Activated CD8-positive, alpha-beta memory T cell treated with anti-CD3 and anti-CD28 coated beads, Interleukin-2, amount 50 U/mL, for 24 hours (primary cell): ENCODE measurements around the gene FOXA3.

Experiments
- DNase-seq: peaks from one replicate; pipeline ENCODE4 v3.0.0-alpha.2; 2020; ENCODE audit errors: extremely low read depth

FOXA3 gene

DNA sequence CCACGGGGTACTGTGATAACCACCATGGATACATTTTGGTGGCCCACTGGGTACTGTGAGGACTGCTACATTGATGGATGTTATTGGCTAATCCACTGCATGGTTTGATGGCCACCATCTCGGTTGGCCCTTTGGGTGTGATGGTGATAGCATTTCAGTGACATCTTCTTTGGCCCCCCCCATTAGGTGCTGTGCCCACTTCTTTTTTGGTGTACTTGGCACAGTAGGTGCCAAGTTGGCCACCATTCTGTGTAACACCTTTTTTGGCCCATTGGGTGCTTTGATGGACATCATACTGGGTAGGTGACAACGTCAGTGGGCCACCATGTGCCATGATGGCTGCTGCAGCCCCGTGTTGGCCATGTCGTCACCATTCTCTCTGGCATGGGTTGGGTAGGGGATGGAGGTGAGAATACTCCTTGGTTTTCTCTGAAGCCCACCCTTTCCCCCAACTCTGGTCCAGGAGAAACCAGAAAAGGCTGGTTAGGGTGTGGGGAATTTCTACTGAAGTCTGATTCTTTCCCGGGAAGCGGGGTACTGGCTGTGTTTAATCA, 9.2 kb downstream of the FOXA3 start:
- no peak for DNase-seq

DNA sequence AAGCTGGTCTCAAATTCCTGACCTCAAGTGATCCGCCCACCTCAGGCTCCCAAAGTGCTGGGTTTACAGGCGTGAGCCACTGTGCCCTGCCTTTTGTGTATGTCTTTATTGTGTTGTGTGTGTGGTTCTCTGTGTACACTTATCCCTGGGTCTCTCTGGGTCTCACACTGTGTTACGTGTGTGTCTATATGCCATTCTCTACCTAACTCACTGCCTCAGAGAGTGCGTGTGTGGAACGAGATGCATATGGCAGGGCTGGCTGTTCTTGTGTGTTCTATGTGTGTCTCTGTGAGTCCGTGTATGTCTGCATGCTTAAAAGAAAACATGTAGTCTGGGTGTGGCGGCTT, 10.5 kb downstream of the FOXA3 start:
- DNase-seq, result no peak

DNA sequence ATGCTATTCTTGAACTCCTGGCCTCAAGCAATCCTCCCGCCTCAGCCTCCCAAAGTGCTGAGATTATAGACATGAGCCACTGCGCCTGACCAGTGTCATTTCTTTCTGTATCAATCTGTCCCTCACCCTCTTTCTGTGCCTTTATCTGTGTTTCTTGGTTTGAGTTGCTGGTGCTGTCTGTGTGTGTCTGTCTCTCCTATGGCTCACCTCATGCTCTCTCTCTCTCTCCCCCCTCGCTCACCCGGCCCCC, 12.0 kb downstream of the FOXA3 start:
- DNase-seq, result no peak

DNA sequence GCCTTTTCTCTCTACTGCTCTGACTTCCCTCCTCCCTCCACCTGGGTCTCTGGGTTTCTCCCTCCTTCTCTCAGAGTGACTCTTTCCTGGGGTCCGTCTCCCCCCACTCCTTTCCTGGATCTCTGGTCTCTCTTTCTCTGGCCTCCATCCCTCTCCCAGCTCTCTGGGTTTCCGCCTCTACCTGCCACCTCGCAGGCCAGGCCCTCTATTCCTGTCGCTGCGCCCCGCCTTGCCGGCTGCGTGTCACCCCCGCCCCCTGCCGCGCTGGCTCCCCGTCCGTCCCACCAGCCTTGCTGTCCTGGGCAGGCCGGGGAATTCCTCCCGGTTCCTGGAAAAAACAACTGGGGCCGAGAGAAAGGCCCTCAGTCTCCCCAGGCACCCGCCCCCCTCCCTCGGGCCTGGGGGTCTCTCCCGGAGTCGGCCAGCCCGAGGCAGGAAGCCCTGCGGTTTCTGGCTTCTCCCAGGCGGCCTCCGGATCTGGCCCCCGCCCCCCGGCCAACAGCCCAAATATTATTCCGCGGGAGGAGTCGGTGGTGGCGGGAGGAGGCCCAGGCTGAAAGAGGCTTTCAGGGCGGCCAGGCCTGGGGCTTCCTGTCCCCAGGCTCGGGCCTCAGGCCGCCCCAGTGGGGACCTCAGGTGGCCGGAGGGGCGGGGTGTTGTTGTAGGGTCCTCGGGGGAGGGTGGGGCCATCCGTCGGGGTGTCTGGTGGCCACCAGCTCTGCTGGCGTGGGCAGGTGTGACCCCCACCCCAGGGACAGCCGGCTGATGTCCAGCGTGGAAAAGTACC, 12.5 kb downstream of the FOXA3 start:
- DNase-seq, result no peak

DNA sequence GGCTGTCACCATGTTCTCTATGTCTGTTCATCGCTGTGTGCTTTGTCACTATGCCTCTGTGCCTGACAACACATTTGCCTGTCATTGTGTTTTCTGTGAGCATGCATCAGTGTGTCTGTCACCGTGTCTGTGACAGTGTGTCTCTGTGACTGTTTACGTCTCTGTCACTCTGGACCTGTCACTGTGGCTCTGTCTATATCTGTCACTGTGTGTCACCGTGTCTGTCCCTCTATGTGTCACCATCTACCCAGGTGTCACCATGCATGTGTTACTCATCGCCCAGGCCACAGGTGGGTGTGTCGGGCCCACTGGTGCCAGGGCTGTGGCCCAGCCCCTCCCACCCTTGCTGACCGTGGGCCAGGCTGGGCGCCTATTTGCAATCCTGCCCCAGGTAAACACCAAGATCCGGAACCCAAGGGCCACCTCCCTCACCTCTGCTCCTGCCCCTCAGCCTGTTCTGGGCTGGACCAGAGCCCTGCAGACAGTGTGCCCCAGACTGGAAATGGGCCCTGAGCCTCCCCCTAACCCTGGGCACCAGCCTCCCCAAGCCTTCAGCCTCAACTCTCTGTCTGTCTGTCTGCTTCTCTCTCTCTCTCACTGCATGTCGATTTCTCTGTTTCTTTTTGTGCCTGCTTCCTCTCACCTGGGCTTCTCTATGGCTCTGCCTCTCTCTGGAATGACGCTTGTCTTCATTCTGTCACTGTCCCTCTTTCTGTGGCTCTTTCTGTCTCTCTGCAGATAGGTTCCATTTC, 14.1 kb downstream of the FOXA3 start:
- no peak for DNase-seq

DNA sequence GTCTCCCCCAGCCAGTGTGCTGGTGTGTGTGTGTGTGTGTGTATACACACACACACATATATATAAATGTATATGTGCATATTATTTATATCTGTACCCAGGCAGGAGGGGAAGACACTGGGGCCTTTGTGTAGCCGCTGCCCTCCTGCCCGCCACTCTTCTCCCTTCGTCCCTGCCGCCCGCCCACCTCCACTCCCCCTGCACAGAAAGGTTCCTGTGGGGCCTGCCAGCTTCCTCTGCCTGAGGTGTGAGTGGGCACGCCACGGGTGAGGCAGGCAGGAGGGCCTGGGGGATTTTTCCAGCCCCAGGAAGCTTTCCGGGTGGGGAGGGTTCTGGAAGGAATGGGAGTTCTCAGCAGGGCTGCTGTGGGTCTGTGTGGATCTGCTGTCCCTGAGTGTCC, 14.9 kb downstream of the FOXA3 start:
- DNase-seq, result no peak

DNA sequence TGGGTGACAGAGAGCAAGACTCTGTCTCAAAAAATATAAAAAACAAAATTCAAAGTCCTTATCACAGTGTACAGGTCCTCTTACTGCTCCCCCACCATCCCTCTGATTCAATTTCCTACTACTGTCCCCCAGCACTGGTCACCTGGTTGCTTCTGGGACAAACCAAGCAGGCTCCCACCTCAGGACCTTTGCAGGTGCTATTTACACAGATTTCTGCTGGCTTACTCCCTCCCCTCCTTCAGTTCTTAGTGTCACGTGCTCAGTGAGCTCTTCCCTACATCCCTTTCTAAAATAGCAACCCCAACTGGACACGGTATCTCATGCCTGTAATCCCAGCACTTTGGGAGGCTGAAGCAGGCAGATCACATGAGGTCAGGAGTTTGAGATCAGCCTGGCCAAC, 15.8 kb downstream of the FOXA3 start:
- no peak for DNase-seq

DNA sequence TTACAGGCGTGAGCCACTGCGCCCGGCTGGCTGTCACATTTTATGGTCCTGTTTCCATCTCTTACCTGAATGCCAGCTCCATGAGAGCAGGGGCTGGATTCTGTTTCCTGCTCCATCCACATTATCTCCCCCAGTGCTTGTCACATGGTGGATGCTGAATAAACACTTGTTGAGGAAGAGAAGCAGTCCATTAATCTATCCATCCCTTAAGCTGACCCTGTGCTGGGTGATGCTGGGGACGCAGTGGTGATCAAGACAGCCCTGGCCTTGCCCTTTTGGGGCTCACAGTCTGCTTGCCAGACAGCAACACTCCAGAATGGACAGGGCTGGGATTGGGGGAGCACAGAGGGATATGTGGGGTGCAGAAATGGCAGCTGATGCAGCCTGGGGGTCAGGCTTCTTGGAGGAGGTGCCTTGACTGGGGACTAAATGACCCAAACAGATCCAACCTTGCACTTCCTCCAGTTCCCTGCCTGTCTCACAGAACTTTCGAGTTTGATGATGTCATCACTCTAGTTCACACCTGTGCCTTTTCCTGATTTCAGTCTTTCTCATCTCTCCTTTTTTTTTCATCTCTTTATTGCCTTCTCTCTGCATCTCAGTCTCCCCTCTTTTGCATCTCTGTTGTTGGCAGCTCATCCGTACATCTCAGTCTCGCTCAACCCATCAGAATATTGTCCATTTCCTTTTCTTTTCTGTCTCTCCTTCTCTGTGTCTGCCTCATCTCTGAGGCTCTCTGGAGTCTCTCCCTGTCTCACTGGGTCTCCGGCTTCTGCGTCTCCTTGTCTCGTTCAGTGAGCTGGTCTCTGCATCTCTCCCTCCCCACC, 17.2 kb downstream of the FOXA3 start:
- no peak for DNase-seq

DNA sequence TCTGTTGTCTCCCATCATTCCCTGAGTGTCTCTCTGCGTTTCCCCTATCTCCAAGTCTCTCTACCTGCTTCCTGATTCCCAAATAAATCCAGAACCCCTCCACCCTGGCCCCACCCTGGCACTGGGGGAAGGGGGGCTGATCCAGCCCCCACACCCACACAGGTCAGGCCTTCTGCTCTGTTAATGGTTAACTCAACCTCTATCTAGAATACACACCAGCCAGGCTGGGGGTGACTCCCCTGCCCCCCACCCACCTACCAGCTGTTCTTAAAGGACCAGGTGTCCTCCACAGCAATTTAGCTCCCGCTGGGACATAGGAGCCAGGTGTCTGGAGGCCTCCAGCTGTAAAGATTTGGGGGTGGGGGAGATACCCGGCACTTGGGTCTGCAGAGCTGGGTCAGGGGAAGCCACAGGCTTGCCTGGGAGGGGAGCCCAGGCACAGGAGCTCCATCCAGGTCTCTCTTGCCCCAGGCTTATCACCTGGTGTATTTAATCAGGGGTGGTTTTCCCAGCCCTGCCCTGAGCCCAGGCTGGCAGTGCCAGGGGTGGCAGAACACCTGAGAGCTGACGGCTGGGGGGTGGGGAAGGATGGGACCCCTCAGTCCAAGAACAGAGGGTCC, 17.9 kb downstream of the FOXA3 start:
- no peak for DNase-seq

DNA sequence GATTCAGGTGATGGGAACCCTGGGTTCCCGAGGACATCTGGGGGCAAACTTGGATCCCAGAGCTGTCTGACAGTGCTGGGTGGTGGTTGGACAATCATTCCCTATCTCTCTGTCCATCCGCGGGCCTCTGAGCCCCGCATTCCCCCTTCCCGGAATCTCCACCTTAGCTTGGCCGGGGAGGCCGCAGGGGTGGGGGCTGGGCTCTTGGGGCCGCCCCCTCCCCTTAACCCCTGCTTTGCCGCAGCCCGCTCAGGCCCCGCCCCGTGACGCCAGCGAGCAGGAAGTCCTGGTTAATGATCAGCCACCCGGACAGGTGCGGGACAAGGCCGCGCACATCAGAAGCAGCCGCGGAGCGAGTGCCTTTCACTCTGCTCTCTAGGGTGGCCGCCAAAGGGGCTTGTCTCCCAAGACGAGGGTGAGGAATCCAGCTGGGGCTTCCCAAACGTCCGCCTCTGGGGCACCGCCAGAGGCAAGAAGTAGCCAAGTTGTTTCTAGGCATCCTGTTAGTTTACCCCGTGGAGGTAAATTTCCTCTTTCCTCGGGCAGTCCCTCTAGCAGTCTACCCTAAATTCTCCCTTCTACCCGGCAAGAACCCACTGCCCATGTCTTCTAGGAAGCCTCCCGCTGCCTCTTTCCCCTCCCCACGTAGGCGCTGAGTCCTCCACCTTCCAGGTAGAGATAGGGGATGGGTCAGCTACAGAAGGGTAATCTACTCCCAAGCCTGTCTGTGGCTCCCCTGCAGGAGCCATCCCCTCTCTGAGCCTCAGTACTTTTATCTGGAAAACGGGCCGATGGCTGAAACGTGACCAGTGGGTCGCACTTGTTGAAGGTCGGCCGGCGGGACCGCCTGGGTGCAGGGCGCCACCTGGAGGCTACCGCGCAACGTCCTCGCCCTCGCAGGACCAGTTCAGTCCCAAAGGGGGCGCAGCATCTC, 18.8 kb downstream of the FOXA3 start:
- peak; percentile 45 for DNase-seq

DNA sequence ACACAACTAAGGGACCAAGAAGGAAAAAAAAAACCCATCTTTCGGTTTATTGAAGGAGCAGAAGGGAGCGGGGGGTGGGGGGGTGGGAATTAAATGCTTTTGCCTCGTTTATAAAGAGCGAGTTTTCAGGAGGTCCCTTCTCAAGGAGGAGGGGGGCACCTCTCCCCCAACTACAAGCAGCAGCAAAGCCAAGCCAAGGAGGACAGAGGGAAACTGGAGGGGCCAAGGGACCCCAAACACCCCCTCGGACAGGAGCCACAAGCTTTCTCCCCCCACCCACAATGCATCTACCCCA, 19.4 kb downstream of the FOXA3 start:
- DNase-seq, result no peak

DNA sequence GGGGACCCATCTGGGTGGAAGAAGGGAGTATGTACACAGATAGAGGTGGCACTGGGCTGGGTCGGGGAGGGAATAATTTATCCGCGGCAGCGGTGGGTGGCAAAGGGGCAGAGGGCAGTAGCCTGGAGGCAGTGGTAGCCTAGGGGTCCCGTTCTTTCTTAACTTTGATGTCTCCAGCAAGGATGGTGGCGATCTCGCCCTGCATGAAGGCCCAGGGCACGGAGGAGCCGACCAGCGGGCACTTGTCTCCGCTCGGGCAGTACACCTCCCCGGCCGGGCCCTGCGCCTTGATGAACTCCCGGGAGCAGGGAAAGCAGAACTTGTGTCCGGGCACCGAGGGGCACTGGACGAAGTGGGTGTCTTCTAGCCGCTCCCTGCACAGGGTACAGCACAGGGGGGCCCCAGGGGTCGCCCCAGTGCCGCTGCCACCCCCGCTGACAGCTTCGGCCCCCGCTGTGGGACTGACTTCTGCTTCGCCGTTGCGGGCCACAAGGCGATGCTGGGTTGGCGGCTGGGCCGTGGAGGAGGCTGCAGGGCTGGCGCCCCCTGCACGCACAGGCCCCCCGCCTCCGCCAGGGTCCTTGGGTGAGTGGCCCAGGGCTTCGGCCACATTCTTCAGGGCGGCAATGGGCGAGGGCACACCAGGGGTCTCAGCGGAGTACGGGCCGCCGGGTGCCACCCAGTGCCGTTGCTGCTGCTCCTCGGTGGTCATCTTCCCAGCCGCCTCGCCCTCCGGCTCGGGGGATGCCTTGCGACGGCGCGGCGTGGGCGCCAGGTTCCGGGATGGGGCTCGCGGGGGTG, 20.0 kb downstream of the FOXA3 start:
- no peak for DNase-seq

DNA sequence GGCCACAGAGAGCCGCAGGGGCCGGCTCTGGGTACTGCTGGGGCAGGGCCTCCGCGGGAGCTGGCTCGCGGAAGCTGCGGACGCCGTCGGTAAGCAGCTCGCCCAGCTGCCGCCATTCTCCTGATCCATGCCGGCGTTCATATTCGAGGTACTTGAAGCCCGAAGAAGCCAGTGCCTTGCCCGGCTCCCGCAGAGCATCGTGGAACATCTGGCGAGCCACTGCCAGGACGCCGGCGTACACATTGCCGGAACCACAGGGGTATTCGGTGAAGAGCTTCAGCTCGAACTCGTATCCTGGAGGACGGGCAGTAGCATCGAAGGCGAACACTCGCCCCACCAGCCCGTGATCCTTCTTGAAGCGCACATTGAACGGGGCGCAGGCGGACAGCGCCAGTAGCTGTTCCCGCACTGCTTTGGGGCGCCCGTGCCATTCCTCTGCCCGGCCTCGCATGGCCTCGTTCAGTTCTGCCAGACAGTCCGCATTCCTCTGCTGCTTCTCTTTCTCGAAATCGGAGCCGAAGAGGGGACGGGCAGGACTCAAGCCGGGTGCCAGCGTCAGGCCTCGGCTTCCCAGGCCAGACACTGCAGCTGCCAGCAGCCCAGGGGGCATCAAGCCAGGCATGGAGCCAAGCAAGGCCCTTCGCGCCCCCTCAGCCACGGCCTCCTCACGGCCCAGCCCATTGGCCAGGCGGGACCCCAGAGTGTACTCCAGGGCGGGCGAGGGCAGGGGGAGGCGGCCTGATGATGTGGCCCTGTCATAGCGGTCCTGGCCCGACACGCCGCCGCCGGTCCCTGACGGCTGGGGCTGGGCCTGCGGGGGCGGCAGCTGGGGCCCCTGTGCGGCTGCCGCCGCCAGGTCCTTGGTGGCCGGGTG, 20.8 kb downstream of the FOXA3 start:
- DNase-seq, result no peak

DNA sequence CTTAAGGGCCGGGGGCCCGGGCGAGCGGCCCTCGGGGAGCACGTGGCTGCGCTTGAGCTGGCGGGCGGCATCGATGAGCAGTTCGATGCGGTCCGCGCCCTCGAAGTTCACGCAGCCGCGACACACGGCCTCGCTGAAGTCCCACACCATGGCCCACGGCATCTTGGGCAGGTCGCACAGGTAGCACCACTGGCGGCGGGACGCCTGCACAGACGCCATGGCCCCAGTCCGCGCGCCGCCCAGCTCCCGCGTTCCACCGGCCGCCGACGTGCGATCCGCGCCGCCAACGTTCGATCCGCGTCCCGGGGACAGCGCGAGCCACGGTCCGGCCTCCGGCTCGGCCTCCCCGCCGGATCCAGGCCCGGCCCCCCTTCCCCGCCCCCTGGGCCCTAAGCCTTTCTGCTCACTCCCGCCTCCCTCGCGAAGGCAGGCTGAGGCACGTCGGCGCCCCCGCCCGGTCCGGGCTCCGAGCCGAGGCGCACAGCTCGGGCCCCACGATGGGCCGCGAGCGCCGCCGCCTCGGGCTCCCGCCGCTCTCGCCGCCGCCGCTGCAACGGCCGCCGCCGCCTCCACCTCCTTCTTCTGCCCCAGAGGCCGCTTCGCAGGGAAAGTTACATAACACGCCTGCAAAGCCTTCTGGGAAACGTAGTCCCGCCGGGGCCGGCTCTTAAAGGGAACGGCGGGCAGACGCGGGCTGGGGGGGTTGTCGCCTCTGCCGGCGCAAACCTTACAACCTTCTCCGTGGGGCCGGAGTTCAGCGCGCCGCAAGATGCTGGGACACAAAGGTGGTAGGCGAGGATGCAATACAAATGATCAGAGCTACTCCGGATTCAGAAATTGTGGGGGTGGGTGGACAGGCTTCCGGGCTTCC, 21.7 kb downstream of the FOXA3 start, which contains the start of gene IRF2BP1:
IRF2BP1 (minus strand) TSS at position 586 of the 871 bp plus-strand sequence; CDS start at position 219, 367 bp downstream.
- peak; percentile 62 for DNase-seq

DNA sequence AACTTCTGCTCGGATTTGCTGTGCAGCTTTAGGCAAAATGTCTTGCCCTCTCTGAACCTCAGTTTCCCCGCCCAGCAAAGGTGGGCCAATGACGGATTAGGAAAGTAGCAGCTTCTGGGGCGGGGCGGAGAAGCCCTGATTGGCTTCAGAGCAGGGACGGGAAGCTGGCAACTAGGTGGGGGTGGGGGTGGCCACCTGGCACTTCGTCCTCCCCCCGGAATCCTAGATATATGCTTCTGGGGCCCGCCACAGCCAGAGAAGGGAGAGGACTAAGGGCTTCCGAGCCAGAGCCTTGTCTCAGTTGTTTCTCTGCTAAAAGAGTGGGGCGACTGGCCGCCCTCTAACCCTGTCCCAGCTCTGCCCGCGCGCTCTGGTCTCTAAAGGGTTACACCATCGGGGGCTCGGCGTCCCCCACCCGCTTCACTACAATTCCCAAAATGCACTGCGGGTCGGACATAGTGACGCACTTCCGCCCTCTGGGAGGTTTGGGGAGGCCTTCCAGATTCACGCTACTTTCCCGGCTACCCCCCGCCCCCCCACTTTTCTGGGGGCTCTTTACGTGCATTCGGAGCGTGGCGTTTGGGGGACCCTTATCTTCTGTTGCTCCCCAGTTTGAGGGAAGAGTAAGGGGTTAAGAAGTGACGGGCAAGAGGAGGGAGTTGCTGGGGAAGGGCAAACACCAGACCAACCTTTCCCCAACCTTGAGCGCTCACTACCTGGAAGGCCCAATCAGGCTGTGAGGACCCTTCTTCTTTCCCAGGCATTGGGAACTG, 22.5 kb downstream of the FOXA3 start:
- peak; percentile 74 for DNase-seq

DNA sequence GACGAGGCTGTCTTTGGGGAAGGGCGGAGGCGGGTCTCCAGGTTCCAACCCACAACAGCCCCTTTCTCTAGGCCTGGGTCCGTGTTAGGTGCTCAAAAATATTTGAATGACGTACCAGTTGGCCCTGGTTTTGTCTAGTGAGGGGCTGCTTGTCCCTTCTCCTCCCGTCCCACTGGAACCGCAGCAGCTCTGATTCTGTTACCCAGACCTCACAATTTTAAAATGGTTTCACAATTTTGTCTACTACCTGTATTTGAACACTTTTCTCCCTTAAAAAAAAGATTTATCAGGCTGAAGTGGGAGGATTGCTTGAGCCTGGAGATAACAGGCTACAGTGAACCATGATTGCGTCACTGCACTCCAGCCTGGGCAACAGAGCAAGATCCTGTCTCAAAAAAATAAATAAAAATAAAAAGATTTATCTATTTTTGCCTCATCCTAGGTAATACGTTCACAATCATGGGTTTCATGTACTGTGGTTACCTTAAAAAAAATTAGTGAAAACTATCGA, 23.1 kb downstream of the FOXA3 start:
- no peak for DNase-seq

DNA sequence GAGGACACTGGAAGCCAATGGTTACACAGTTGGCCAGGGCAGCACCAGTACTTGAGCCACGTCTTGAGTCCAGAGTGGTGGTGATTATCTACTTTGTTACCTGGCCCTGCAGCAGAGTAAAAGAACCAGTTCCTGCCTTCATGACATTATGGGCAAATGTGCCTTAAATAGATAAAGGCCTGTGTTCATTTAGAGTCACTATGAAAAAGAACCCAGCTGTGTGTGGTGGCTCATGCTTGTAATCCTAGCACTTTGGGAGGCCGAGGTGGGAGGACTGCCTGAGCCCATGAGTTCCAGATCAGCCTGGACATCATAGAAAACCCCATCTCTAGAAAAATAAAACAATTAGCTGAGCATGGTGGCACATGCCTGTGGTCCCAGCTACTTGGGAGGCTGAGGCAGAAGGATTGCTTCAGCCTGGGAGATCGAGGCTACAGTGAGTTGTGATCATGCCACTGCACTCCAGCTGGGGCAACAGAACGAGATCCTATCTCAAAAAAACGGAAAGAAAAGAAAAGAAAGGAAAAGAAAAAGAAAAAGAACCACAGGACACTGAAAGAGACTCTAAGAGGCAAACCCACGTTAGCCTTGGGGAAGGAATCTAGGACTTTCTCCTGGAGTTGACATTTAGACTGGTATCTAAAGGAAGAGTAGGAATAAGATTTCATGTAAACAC, 25.2 kb downstream of the FOXA3 start:
- no peak for DNase-seq
